Astrocyte of the cerebellum (primary cell): ENCODE measurements around the gene SPATA33.

Experiments
- DNase-seq: peaks from one replicate; pipeline ENCODE4 v3.0.0-alpha.2; 2011; ENCODE audit warnings: low read depth
- H3K4me3 ChIP-seq: 2 replicates; pipeline ENCODE4 v1.5.1; 2011; ENCODE audit warnings: mild to moderate bottlenecking, low read depth, low read length, moderate library complexity
- CTCF ChIP-seq: IDR thresholded peaks from 2 replicates; pipeline ENCODE4 v1.5.1; 2012; ENCODE audit warnings: low read length, low read depth, moderate library complexity, mild to moderate bottlenecking; ENCODE audit errors: missing control alignments
- in situ Hi-C: cut with HindIII; loops from 2 replicates; pipeline ENCODE4 v1.10.0; 2017; ENCODE audit warnings: low sequenced_read_pairs

SPATA33 gene

GRCh38 chr16:89672177-89672941 lies 14.7 kb downstream of the SPATA33 start:
- no peak for TF ChIP-seq CTCF
- H3K4me3 ChIP-seq, result no peak overlapping the region
- in situ Hi-C loops, result no loop called here
- DNase-seq, result no peak

- in situ Hi-C loops, result loop anchor here (25.0 kb wide), 1 partner anchor 391 kb away; no protein-coding TSS in a partner anchor
- DNase-seq, result no peak
- no peak overlapping the region for H3K4me3 ChIP-seq
- TF ChIP-seq CTCF, result no peak
Measured at GRCh38 chr16:89678258-89678657, 20.6 kb downstream of the SPATA33 start.

- no peak for DNase-seq
- no peak for TF ChIP-seq CTCF
- in situ Hi-C loops, result loop anchor here (5.0 to 25.0 kb wide), 2 partner anchors 124 to 399 kb away; partner anchors contain the start of gene RPL13
- H3K4me3 ChIP-seq, result peak overlapping the region; percentile 80
Measured at GRCh38 chr16:89685916-89686315, 28.3 kb downstream of the SPATA33 start.

GRCh38 chr16:89686520-89687091 lies 29.0 kb downstream of the SPATA33 start, which contains the start of gene CDK10:
CDK10 (plus strand) TSS chr16:89686689; CDS start chr16:89686711, 22 bp downstream.
- TF ChIP-seq CTCF, result no peak
- H3K4me3 ChIP-seq, result peak within 1 kb of the TSS; percentile 80
- in situ Hi-C loops, result loop anchor here (5.0 to 25.0 kb wide), 2 partner anchors 124 to 399 kb away; partner anchors contain the start of gene RPL13
- DNase-seq, result peak; percentile 71

GRCh38 chr16:89687092-89687940 lies 29.7 kb downstream of the SPATA33 start:
- in situ Hi-C loops, result loop anchor here (5.0 to 25.0 kb wide), 2 partner anchors 125 to 400 kb away; partner anchors contain the start of gene RPL13
- TF ChIP-seq CTCF, result peak; percentile 20
- H3K4me3 ChIP-seq, result peak overlapping the region; percentile 80
- DNase-seq, result no peak

GRCh38 chr16:89688395-89688794 lies 30.8 kb downstream of the SPATA33 start:
- in situ Hi-C loops, result loop anchor here (5.0 to 25.0 kb wide), 2 partner anchors 126 to 401 kb away; partner anchors contain the start of gene RPL13
- TF ChIP-seq CTCF, result no peak
- H3K4me3 ChIP-seq, result no peak overlapping the region
- no peak for DNase-seq
